Uterus (tissue), 2 donors: Measurements from ENCODE around the gene CBFA2T3.

Source experiments
- CTCF ChIP-seq, 4 experiments: fragments of 200-600 bp in 2 of 4; fragments of 450-650 bp in 2 of 4; sonication (generic) in 2 of 4; IDR thresholded peaks; one replicate each; pipeline ENCODE4 v1.5.1; 2016 to 2019; ENCODE audit warnings: antibody characterized with exemption in 4 of 4, mild to moderate bottlenecking in 2 of 4, moderate library complexity in 1 of 4
- POLR2A ChIP-seq, 2 donors: fragments of 450-650 bp; IDR thresholded peaks; one replicate each; pipeline ENCODE4 v1.6.1; 2016; ENCODE audit warnings: antibody characterized with exemption in 2 of 2, mild to moderate bottlenecking in 1 of 2, moderate library complexity in 1 of 2

GRCh38 chr16:89025636-89026035, 48.6 kb upstream of the CBFA2T3 start:
- no peak for TF ChIP-seq CTCF (IDR thresholded peaks at IDR 0.05)
- TF ChIP-seq POLR2A (IDR thresholded peaks at IDR 0.05), result no peak
